ENCODE measurements around the gene CGNL1. TPM values are rescaled to one million over a fixed set of nuclear protein-coding genes. Genes with fewer than 3 reads are reported as not detected.

Gene CGNL1
- total RNA-seq, 1 experiment from 2014 or later, result 3.3 TPM

- Mint-ChIP-seq H3K27me3 (ENCODE audit: unreplicated experiment) (peaks cover 39% of the 10 kb centered on the region), H3K9me3 (ENCODE audit: low read depth, unreplicated experiment) (no peaks in the 10 kb centered on the region), H3K4me3 (ENCODE audit: low read depth, unreplicated experiment) (no peak overlapping the region), H3K36me3 (ENCODE audit: insufficient read depth, unreplicated experiment) (peaks cover 16% of the 10 kb centered on the region), H3K4me1 (ENCODE audit: low read depth, unreplicated experiment) (peaks cover 10% of the 10 kb centered on the region), H3K27ac (ENCODE audit: unreplicated experiment) (no peak overlapping the region)
- intact Hi-C loops (cut with micrococcal nuclease; ENCODE audit: unreplicated experiment), result no loop called here
- DNase-seq, result no peak
- no peak for TF ChIP-seq CTCF (IDR thresholded peaks at IDR 0.05; ENCODE audit: unreplicated experiment)
- no TSS peak for BruUV-seq (replicated peaks)
- CTCF ChIA-PET, result interaction anchor here (0.6 to 0.7 kb wide), 2 partner anchors 711 to 1376 kb away, joined by 3 to 5 read pairs; no protein-coding TSS in a partner anchor
Measured at GRCh38 chr15:57373882-57374276, 2.4 kb upstream of the CGNL1 start.

GRCh38 chr15:57376696-57377477, 582 bp downstream of the CGNL1 start:
- peaks cover 39% of the 10 kb centered on the region for H3K27me3 Mint-ChIP-seq (ENCODE audit: unreplicated experiment)
- H3K4me1 Mint-ChIP-seq (ENCODE audit: low read depth, unreplicated experiment), result peaks cover 10% of the 10 kb centered on the region
- BruUV-seq (replicated peaks), result no TSS peak
- CTCF ChIA-PET, result interaction anchor here (0.6 to 3.7 kb wide), 8 partner anchors 19 to 230 kb away, joined by 3 to 45 read pairs (median 3); no protein-coding TSS in a partner anchor
- peak; percentile 20 for DNase-seq
- no peaks in the 10 kb centered on the region for H3K9me3 Mint-ChIP-seq (ENCODE audit: low read depth, unreplicated experiment)
- peaks cover 16% of the 10 kb centered on the region for H3K36me3 Mint-ChIP-seq (ENCODE audit: insufficient read depth, unreplicated experiment)
- no peak for TF ChIP-seq CTCF (IDR thresholded peaks at IDR 0.05; ENCODE audit: unreplicated experiment)
- H3K27ac Mint-ChIP-seq (ENCODE audit: unreplicated experiment), result no peak overlapping the region
- H3K4me3 Mint-ChIP-seq (ENCODE audit: low read depth, unreplicated experiment), result peak overlapping the region; percentile 71
- intact Hi-C loops (cut with micrococcal nuclease; ENCODE audit: unreplicated experiment), result loop anchor here (1.0 to 5.0 kb wide), 2 partner anchors 130 to 150 kb away; no protein-coding TSS in a partner anchor

GRCh38 chr15:57377478-57377847, 1.2 kb downstream of the CGNL1 start:
- BruUV-seq (replicated peaks), result no TSS peak
- Mint-ChIP-seq H3K9me3 (ENCODE audit: low read depth, unreplicated experiment) (no peaks in the 10 kb centered on the region), H3K36me3 (ENCODE audit: insufficient read depth, unreplicated experiment) (peaks cover 16% of the 10 kb centered on the region), H3K4me3 (ENCODE audit: low read depth, unreplicated experiment) (peak overlapping the region; percentile 71), H3K27me3 (ENCODE audit: unreplicated experiment) (peaks cover 39% of the 10 kb centered on the region), H3K4me1 (ENCODE audit: low read depth, unreplicated experiment) (peaks cover 10% of the 10 kb centered on the region), H3K27ac (ENCODE audit: unreplicated experiment) (no peak overlapping the region)
- intact Hi-C loops (cut with micrococcal nuclease; ENCODE audit: unreplicated experiment), result loop anchor here (1.0 to 5.0 kb wide), 2 partner anchors 130 to 150 kb away; no protein-coding TSS in a partner anchor
- TF ChIP-seq CTCF (IDR thresholded peaks at IDR 0.05; ENCODE audit: unreplicated experiment), result no peak
- CTCF ChIA-PET, result interaction anchor here (0.6 to 3.7 kb wide), 6 partner anchors 18 to 158 kb away, joined by 3 to 45 read pairs (median 3); no protein-coding TSS in a partner anchor
- DNase-seq, result peak; percentile 28

- no TSS peak for BruUV-seq (replicated peaks)
- peaks cover 16% of the 10 kb centered on the region for H3K36me3 Mint-ChIP-seq (ENCODE audit: insufficient read depth, unreplicated experiment)
- no peak for TF ChIP-seq CTCF (IDR thresholded peaks at IDR 0.05; ENCODE audit: unreplicated experiment)
- H3K27ac Mint-ChIP-seq (ENCODE audit: unreplicated experiment), result no peak overlapping the region
- DNase-seq, result no peak
- peaks cover 21% of the 10 kb centered on the region for H3K27me3 Mint-ChIP-seq (ENCODE audit: unreplicated experiment)
- peaks cover 13% of the 10 kb centered on the region for H3K4me1 Mint-ChIP-seq (ENCODE audit: low read depth, unreplicated experiment)
- H3K9me3 Mint-ChIP-seq (ENCODE audit: low read depth, unreplicated experiment), result no peaks in the 10 kb centered on the region
- intact Hi-C loops (cut with micrococcal nuclease; ENCODE audit: unreplicated experiment), result loop anchor here (5.0 kb wide), 1 partner anchor 128 kb away; no protein-coding TSS in a partner anchor
- H3K4me3 Mint-ChIP-seq (ENCODE audit: low read depth, unreplicated experiment), result no peak overlapping the region
- CTCF ChIA-PET, result no interaction called here
Measured at GRCh38 chr15:57379487-57379886, 3.2 kb downstream of the CGNL1 start.
